Tibial artery (tissue), 4 donors: Measurements from ENCODE around the gene PDSS2.
"Not testable (repeated sequence)": the region's sequence is repeated elsewhere in the genome, so short reads cannot be mapped to it uniquely, and the experiment has no call there.

Experiments
- DNase-seq, 2 donors: peaks; one replicate each; pipeline ENCODE4 v3.0.0-alpha.2; 2019
- H3K27ac ChIP-seq, 2 donors: fragments of 200-600 bp; sonication (generic) in 1 of 2; 1 replicate in 1 of 2; 2 replicates in 1 of 2; pipeline ENCODE4 v1.5.1; 2018 to 2019; ENCODE audit warnings: mild to moderate bottlenecking in 1 of 2
- H3K27me3 ChIP-seq, 2 donors: fragments of 200-600 bp; sonication (generic) in 1 of 2; one replicate each; pipeline versions ENCODE4 v1.5.1 to v1.6.0; 2016 to 2019
- H3K36me3 ChIP-seq, 3 donors: fragments of 200-600 bp; sonication (generic) in 2 of 3; one replicate each; pipeline ENCODE4 v1.5.1; 2016 to 2019; ENCODE audit warnings: mild to moderate bottlenecking in 2 of 3
- H3K4me1 ChIP-seq, 4 donors: fragments of 200-600 bp; sonication (generic) in 2 of 4; 1 replicate in 3 of 4; 2 replicates in 1 of 4; pipeline ENCODE4 v1.5.1; 2016 to 2019
- H3K4me3 ChIP-seq, 2 donors: fragments of 200-600 bp; sonication (generic) in 1 of 2; 1 replicate in 1 of 2; 2 replicates in 1 of 2; pipeline ENCODE4 v1.5.1; 2018 to 2019; ENCODE audit warnings: mild to moderate bottlenecking in 2 of 2
- H3K9me3 ChIP-seq, 3 donors: fragments of 200-600 bp; sonication (generic) in 1 of 3; one replicate each; pipeline ENCODE4 v1.5.1; 2016 to 2019
- intact Hi-C: fragments of 100-400 bp; cut with DNase I; formaldehyde crosslinking; loops from one replicate; pipeline ENCODE4 v1.15.0; 2023; ENCODE audit warnings: low total_unique reads
- TF ChIP-seq, protein P1 (sequence below), 2 experiments: fragments of 200-600 bp in 1 of 2; fragments of 450-650 bp in 1 of 2; IDR thresholded peaks; one replicate each; pipeline ENCODE4 v1.5.1; 2017 to 2019; ENCODE audit warnings: antibody characterized with exemption in 2 of 2, mild to moderate bottlenecking in 1 of 2, moderate library complexity in 1 of 2

Gene PDSS2

DNA sequence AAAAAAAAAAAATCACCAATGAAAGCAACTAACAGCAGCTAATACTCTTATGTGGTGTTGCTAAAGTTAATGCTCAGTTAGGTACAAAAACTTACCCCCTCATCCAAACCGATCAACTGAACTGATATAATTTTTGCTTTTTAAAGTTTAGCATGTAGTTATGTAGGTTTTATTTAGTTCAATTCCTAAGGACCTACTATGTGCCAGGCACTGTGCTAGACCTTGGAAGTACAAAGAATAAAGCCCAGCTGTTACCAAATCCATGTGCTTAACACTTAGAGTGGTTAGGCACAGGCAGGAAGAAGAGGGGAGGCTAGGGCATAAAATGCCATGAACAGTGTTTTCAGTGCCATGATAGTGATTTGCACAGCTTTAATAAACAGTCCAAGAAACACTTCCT is 85.1 kb downstream of the PDSS2 start:
- Histone ChIP-seq H3K36me3 (no peaks in the 10 kb centered on the region), H3K9me3 (no peaks in the 10 kb centered on the region), H3K4me3 (no peak overlapping the region), H3K4me1 (no peaks in the 10 kb centered on the region), H3K27ac (no peak overlapping the region), H3K27me3 (no peaks in the 10 kb centered on the region)
- intact Hi-C loops = no loop called here
- no peak for DNase-seq
- TF ChIP-seq, protein P1, sequence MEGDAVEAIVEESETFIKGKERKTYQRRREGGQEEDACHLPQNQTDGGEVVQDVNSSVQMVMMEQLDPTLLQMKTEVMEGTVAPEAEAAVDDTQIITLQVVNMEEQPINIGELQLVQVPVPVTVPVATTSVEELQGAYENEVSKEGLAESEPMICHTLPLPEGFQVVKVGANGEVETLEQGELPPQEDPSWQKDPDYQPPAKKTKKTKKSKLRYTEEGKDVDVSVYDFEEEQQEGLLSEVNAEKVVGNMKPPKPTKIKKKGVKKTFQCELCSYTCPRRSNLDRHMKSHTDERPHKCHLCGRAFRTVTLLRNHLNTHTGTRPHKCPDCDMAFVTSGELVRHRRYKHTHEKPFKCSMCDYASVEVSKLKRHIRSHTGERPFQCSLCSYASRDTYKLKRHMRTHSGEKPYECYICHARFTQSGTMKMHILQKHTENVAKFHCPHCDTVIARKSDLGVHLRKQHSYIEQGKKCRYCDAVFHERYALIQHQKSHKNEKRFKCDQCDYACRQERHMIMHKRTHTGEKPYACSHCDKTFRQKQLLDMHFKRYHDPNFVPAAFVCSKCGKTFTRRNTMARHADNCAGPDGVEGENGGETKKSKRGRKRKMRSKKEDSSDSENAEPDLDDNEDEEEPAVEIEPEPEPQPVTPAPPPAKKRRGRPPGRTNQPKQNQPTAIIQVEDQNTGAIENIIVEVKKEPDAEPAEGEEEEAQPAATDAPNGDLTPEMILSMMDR (IDR thresholded peaks at IDR 0.05) = no peak

DNA sequence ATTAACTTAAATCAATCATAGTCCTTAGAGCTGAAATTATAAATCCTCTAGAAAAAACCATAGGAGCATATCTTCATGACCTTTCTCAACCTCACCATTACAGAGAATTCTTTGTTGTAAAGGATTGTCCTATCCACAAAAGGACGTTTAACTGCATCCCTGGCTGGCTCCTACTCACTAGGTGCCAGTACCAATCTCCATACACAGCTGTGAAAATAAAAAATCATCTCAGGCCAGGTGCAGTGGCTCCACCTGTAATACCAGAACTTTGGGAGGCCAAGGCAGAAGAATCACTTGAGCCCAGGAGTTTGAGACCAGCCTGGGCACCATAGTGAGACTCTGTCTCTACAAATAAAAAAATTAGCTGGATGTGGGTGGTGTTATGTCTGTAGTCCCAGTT is 89.9 kb downstream of the PDSS2 start:
- Histone ChIP-seq H3K4me3 (no peak overlapping the region), H3K27me3 (no peaks in the 10 kb centered on the region), H3K27ac (no peak overlapping the region), H3K9me3 (no peaks in the 10 kb centered on the region), H3K4me1 (no peaks in the 10 kb centered on the region), H3K36me3 (no peaks in the 10 kb centered on the region)
- TF ChIP-seq, protein P1 (IDR thresholded peaks at IDR 0.05) = no peak
- intact Hi-C loops = no loop called here
- DNase-seq = no peak

DNA sequence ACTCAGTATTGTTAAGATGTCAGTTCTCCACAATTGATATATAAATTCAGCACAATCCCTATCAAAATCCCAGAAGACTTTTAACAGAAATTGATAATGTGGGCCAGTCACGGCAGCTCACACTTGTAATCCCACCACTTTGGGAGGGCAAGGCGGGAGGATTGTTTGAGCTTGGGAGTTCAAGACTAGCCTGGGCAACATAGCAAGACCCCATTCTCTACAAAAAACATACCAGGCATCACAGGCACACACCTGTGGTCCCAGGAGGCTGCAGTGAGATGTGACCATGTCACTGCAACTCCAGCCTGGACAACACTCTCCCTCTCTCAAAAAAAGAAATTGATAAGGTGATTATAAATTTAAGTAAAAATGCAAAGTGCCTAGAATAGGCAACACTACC is 90.9 kb downstream of the PDSS2 start:
- H3K36me3 ChIP-seq = peaks cover 0 to 5% (median 0%) of the 10 kb centered on the region in 3 donors
- H3K27me3 ChIP-seq = no peaks in the 10 kb centered on the region
- H3K9me3 ChIP-seq = no peaks in the 10 kb centered on the region
- H3K4me3 ChIP-seq = no peak overlapping the region
- intact Hi-C loops = no loop called here
- DNase-seq = no peak
- no peaks in the 10 kb centered on the region for H3K4me1 ChIP-seq
- TF ChIP-seq, protein P1 (IDR thresholded peaks at IDR 0.05) = no peak
- H3K27ac ChIP-seq = no peak overlapping the region

DNA sequence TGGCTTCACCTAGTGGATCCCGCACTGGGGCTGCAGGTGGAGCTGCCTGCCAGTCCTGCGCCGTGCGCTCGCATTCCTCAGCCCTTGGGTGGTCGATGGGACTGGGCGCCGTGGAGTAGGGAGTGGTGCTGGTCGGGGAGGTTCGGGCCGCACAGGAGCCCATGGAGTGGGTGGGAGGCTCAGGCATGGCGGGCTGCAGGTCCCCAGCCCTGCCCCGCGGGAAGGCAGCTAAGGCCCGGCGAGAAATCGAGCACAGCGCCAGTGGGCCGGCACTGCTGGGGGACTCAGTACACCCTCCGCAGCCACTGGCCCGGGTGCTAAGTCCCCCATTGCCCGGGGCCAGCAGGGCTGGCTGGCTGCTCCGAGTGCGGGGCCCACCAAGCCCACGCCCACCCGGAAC is 95.2 kb downstream of the PDSS2 start:
- H3K4me3 ChIP-seq, H3K4me1 ChIP-seq, H3K27ac ChIP-seq, H3K27me3 ChIP-seq, DNase-seq, H3K9me3 ChIP-seq, intact Hi-C loops: not testable (repeated sequence)
- H3K36me3 ChIP-seq = peaks cover 5 to 20% (median 6%) of the 10 kb centered on the region in 3 donors

DNA sequence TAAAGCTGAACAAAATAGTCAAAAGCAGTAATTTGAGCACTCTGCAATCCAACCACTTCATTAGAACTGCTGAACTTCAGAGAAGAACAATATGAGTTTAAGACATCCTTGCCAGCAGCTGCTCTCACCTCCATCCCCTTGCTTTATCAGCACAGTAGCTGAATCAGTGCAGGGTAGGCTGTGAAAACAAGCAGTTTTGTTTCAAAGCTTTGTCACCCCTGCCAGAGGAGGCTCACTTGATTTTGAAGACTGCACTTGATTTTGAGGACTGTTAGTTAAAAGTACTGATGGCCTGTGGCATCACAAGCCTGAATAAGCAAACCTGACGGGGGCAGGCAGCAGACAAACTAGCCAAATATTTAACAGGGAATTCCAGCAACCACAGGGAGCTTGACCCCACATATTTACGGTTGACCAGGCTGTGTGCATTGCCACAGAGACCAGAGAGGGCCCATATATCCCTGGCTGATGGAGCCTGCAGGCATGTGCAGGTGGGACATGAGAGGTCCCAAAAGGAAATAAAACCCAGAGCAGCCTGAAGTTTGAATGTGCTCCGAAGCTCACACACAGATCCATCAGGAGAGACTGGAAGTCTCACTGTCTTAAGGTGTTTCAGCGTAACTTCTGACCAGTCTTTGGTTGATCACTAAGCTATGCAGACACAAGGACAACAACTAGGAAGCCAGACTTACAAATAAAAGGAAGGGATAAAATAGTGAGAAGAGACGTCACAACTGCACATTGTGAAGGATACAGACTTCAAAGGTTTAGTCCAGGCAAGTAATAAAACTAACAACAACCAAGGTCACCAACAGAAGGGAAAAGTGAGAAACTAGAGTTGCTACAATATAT is 97.4 kb downstream of the PDSS2 start:
- H3K27me3 ChIP-seq = no peaks in the 10 kb centered on the region
- H3K27ac ChIP-seq = no peak overlapping the region
- TF ChIP-seq, protein P1 (IDR thresholded peaks at IDR 0.05) = no peak
- DNase-seq = no peak
- intact Hi-C loops = no loop called here
- H3K36me3 ChIP-seq = peaks cover 5 to 20% (median 6%) of the 10 kb centered on the region in 3 donors
- no peak overlapping the region for H3K4me3 ChIP-seq
- no peaks in the 10 kb centered on the region for H3K4me1 ChIP-seq
- H3K9me3 ChIP-seq = no peaks in the 10 kb centered on the region

DNA sequence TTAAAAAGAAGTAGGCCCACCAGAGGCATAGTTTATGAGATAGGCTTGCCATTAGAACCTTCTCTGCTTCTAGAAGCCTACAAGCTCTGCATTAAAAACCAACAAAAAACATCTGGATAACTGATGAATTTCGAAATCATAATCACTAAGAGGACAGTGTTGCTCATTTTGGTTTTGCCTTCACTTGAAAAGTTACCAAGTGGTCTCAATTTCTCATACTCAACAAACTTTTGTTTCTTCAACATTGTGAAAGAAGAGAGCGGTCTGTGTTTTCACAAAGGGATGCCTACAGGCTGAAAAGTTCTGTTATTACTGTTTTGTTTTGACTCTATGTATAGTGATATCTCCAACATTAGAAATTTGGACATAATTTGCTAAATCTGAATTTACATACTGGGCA is 98.9 kb downstream of the PDSS2 start:
- H3K27ac ChIP-seq = no peak overlapping the region
- no peaks in the 10 kb centered on the region for H3K9me3 ChIP-seq
- TF ChIP-seq, protein P1 (IDR thresholded peaks at IDR 0.05) = no peak
- no peaks in the 10 kb centered on the region for H3K27me3 ChIP-seq
- peaks cover 5 to 20% (median 6%) of the 10 kb centered on the region in 3 donors for H3K36me3 ChIP-seq
- no peak overlapping the region for H3K4me3 ChIP-seq
- intact Hi-C loops = no loop called here
- DNase-seq = no peak
- H3K4me1 ChIP-seq = peaks cover 0 to 11% (median 5%) of the 10 kb centered on the region in 4 donors
